ENCODE results near the gene TRIM73.
"Not testable (repeated sequence)": the region's sequence is repeated elsewhere in the genome, so short reads cannot be mapped to it uniquely, and the experiment has no call there.

DNA sequence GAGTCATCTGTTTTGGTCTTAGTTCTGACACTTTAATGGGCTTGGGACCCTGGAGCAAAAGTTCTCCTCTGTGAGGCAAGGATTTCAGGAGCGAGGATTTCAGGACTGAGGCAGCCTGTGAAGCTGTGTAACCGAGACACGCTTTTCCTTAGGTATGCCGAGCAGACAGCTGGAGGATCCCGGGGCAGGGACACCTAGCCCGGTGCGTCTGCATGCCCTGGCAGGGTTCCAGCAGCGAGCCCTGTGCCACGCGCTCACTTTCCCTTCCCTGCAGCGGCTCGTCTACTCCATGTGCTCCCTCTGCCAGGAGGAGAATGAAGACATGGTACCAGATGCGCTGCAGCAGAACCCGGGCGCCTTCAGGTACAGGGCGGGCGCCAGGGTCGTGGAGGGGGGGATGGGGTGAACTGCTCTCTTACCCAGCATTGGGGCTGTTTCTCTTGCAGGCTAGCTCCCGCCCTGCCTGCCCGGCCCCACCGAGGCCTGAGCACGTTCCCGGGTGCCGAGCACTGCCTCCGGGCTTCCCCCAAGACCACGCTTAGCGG, 20.5 kb downstream of the TRIM73 start:
- TF ChIP-seq, protein P1, sequence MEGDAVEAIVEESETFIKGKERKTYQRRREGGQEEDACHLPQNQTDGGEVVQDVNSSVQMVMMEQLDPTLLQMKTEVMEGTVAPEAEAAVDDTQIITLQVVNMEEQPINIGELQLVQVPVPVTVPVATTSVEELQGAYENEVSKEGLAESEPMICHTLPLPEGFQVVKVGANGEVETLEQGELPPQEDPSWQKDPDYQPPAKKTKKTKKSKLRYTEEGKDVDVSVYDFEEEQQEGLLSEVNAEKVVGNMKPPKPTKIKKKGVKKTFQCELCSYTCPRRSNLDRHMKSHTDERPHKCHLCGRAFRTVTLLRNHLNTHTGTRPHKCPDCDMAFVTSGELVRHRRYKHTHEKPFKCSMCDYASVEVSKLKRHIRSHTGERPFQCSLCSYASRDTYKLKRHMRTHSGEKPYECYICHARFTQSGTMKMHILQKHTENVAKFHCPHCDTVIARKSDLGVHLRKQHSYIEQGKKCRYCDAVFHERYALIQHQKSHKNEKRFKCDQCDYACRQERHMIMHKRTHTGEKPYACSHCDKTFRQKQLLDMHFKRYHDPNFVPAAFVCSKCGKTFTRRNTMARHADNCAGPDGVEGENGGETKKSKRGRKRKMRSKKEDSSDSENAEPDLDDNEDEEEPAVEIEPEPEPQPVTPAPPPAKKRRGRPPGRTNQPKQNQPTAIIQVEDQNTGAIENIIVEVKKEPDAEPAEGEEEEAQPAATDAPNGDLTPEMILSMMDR (IDR thresholded peaks at IDR 0.05; ENCODE audit: insufficient read depth, low read length), result not testable (repeated sequence)
- not testable (repeated sequence) for TF ChIP-seq POLR2AphosphoS5 (IDR thresholded peaks at IDR 0.05; ENCODE audit: low read depth)

Measured in HL-60 (cell line).